Medulla oblongata (tissue), 1 donor: ENCODE results near the gene IGFLR1.
A peak's percentile ranks its signal among the peaks of the same experiment; 100 is the strongest.
"Not testable (repeated sequence)": the region's sequence is repeated elsewhere in the genome, so short reads cannot be mapped to it uniquely, and the experiment has no call there.

ENCODE experiments used
- DNase-seq: peaks from one replicate; pipeline ENCODE4 v3.0.0-alpha.2; 2015; ENCODE audit errors: extremely low spot score

The IGFLR1 gene

DNA sequence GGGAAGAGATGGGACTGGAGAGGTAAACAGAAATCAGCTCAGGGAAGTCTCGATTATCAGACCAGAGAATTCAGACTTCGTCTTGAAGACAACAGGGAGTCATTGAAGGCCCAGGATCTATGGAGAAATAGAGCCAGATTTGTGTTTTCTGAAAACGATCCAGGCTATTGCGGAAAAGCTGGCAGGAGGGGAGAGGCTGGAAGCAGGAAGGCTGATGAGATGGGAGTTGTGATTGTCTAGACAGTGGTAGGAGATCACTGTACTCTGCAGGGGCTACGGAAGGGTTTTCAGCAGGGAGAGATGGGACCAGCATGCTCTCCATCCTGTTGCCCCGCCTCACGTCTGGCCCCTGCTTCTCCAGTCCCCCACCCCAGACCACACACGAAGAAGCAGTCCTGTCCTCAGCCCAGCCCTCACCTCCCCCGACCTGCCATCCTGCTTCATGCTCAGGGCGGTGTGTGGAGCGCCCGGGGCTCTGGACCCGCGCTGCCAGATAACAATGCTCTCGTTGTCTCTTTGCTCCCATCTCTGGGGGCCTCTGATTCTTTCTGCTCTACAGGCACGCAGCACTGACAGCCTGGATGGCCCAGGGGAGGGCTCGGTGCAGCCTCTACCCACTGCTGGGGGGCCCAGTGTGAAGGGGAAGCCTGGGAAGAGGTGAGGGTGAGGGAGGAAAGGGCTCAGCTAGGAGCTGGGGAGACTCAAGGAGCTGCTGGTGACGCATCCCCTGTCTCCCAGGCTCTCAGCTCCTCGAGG lies 35.0 kb upstream of the IGFLR1 start:
- DNase-seq = peak; percentile 67

GRCh38 chr19:35776102-35776788 lies 34.0 kb upstream of the IGFLR1 start:
- DNase-seq = peak; percentile 24

DNA sequence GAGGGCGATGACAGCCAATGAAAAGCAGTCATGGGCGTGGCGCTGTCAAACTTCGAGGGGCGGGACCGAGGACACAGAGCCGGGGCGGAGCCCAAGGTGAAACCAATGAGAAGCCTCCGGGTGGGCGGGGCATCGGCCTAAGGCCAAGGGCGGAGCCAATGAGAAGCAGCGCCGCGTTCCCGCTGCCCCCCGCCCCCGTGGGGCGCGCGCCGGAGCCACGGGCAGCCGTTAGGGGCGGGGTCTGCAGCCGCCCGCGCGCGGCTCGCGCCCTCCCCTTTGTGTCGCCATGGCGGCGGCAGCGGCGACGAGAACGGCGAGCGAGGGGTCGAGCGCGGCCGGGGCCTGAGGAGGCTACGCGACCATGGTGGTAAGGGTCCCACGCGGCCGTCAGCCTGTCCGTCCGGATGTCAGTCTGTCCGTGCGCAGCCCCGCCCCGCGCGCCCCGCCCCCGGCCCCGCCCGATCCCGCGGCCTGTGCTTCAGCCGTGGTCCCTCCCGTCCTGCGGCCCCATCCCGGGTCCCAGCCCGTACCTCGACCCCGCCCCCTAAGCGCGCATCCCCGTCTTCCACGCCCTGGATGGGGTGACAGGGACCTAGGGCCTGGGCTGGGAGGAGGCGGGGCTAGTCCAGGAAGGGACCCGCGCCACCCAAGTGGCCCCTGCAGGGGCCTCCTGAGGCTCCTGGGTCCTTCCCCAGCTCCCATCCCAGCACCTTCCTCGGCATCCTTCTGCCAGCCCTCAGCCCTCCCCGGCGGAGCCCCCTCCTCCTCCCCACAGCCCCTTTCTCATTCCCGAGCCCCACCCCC lies 33.2 kb upstream of the IGFLR1 start, which contains the start of gene ARHGAP33:
TSS of gene ARHGAP33 (plus strand) at position 267 of the 804 bp plus-strand sequence. CDS start at position 362, 95 bp downstream.
- DNase-seq = peak; percentile 99

- DNase-seq = no peak
These were observed 32.7 kb upstream of the IGFLR1 start for GRCh38 chr19:35775046-35775297.

DNA sequence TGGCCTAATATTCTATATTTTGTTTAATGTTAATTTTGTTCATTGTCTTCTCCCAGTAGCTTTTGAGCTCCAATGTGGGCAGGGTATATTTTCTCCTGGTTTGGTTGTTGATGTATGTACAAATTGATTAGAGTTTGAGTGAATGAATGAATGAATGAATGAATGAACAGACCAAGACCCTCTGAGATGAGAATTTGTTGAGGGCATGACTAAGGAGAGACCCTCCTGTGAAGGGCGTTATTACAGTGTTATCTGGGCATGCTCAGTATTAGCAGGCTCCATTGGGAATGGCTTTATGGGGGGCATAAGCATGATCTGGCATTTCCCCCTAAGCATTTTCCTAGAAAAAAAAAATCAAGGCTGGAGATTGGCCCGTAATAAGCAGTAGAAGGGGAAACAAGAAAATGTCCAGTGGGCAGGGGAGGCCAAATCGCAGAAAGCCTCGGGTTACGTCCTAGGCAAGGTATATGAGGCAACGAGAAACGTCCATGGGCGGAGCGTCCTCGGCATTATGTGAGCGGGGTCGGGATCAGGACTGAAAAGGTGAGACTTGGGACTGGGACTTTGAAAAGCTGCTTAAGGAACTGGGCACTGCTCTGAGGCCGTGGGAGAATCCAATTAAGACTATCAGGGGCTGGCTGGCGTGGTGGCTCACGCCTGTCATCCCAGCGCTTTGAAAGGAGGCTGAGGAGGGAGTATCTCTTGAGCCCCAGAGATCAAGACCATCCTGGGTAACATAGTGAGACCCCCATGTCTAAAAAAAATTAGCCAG lies 32.2 kb upstream of the IGFLR1 start:
- DNase-seq = no peak

GRCh38 chr19:35773020-35773806 lies 31.0 kb upstream of the IGFLR1 start:
- no peak for DNase-seq

DNA sequence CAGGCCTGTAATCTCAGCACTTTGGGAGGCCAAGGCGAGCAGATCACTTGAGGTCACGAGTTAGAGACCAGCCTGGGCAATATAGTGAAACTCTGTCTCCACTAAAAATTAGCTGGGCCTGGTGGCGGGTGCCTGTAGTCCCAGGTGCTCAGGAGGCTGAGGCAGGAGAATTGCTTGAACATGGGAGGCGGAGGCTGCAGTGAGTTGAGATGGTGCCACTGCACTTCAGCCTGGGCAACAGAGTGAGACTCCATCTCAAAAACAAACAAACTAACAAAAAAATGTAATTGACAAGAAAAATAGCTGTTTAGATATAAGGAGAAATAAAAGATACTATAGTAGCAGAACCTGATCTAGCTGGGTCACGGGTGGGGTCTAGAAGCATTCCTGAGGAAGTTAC lies 30.1 kb upstream of the IGFLR1 start:
- not testable (repeated sequence) for DNase-seq

DNA sequence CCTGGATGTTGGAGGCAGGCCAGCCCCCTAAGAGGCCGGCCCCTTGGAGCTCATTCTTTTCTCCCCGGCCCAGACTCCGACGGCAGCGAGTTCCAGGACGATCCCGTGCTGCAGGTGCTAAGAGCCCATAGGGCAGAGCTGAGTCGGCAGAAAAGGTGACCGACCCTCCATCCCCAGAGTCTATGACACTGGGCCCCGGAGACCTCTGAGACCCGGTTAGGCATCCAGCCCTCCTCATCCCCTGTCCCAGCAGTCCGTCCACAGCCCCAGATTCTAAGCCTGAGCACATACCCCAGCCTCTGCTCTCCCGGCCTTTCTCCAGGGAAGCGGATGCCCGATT lies 25.8 kb upstream of the IGFLR1 start:
- DNase-seq = no peak

DNA sequence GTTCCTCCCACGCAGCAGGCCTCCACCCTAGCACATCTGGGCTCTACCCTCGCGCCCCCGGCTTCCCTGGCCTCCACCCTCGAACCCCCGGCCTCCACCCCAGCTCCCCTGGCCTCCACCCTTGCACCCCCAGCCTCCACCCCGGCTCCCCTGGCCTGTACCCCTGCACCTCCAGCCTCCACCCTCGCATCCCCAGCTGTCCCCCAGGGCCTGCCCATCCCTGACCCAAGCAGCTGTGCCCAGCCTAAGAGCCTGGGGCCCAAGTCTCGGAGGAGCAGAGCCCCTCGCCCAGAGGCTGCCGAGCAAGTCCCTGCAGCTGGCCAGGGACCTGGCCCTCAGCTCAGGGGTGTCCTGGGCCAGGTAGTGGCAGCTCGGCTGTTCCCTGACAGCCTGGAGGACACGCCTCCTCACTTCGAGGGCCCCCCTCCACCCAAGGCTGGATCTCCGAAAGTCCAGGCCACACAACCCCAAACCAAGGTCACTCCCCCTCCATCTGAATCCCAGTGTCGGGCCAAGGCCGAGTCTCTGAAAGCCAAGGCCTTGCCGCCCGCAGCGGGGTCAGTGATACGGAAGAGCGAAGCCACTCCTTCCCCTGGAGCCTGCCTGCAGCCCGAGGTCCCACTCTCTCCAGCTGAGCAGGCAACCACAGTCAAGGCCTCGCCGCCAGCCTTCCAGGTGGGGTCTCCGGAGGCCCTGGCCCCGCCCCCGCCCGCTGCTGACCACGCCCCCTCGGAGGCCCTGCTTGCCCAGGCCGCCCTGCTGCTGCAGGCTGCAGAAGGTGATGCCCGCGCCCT lies 25.2 kb upstream of the IGFLR1 start:
- no peak for DNase-seq

DNA sequence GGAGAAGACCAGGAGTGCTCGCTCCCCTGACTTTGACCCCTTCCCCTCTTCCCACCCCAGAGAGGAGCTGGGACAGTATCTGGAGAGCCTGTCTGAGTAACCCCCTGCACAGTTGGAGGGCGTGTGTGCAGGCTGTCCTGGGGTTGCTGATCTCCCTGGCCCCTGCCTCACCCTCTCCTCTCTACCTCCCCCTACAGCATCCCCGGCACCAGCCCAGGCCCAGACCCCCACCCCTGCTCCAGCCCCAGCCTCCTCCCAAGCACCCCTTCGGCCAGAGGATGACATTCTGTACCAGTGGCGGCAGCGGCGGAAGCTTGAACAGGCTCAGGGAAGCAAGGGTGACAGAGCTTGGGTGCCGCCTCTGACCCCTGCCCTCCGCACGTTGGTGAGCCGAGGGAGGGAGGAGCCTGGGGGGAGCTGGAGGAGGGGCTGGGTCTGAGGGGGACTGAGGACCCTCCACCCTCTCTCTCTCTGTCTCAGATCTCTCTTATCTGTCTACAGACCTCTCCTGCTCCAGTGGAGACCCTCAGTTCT lies 24.4 kb upstream of the IGFLR1 start:
- no peak for DNase-seq

DNA sequence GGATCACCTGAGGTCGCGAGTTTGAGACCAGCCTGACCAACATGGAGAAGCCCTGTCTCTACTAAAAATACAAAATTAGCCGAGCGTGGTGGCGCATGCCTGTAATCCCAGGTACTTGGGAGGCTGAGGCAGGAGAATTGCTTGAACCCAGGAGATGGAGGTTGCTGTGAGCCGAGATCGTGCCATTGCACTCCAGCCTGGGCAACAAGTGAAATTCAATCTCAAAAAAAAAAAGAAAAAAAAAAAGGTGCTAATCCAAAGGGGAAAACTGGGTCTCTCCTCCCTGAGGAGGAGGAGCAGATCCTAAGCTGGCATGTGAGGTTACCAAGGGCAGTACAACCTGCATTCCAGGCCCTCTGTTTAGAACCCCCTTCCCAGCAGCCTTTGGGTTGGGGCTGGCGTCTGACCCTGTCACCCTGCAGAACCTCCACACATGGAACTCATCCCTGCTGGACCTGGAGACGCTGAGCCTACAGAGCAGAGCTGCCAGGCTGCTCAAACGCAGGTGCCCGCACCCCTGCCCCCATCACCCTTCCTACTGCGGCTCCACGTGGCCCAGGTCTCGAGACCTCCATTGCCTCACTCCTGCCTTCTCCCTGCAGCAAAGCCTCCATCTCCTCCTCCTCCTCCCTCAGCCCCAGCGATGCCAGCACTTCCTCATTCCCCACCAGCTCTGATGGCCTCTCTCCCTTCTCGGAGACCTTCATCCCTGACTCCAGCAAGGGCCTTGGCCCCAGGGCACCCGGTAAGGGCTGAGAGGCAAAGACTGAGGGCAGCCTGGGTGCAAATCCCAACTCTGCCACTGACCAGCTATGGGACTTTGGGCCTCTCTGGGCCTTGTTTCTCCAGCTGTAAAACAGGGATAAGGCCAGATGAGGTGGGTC lies 22.4 kb upstream of the IGFLR1 start:
- DNase-seq = no peak

- no peak for DNase-seq
These were observed 18.6 kb upstream of the IGFLR1 start for GRCh38 chr19:35760711-35761349.

DNA sequence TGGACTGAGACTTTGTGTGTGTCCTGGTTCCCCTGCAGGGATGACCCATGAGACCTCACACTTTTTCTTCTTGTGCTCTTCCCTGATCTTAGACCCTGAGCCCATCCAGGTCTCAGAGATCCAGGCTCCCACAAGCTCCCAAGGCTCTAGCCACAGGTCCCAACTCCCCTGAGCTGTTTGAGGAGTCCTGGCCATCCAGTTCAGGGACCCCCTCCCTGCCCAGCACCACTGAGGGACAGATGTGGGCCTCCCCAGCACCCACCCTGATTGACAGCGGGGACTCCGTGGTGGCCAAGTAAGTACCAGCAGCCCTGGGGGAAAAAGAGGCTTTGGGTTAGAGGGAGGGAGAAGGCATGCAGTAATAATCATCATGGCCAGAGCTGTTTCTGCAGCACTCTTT lies 17.4 kb upstream of the IGFLR1 start:
- DNase-seq = no peak

GRCh38 chr19:35757749-35758608 lies 15.7 kb upstream of the IGFLR1 start, which contains the start of gene PROSER3:
Gene PROSER3 (plus strand): TSS chr19:35758176. CDS start chr19:35758216, 40 bp downstream.
- DNase-seq = peak; percentile 100

DNA sequence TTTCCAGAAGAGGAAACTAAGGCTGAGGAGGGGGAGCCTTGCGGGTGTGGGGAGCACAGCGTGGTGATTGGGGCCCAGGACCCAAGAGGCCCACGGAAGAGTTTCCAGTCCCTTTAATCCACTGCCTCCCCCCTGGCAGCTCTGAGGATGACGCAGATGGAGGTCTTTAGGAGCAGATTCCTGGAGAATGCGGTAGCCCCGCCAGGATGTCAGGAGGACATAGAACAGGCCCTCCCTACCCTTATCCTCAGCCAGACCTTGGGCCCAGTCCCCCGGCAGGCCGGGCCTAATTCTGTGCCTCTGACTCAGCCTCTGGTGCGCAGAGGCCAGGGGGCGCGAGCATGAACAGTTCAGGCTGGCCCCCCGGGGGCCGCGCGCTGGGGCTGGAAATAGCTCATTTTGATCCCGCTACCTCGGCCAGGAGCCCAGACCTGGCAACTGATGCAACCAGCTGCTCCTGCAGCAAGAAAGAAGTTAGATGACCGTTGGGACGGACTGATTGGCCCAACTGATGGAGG lies 15.0 kb upstream of the IGFLR1 start:
- DNase-seq = peak; percentile 66

DNA sequence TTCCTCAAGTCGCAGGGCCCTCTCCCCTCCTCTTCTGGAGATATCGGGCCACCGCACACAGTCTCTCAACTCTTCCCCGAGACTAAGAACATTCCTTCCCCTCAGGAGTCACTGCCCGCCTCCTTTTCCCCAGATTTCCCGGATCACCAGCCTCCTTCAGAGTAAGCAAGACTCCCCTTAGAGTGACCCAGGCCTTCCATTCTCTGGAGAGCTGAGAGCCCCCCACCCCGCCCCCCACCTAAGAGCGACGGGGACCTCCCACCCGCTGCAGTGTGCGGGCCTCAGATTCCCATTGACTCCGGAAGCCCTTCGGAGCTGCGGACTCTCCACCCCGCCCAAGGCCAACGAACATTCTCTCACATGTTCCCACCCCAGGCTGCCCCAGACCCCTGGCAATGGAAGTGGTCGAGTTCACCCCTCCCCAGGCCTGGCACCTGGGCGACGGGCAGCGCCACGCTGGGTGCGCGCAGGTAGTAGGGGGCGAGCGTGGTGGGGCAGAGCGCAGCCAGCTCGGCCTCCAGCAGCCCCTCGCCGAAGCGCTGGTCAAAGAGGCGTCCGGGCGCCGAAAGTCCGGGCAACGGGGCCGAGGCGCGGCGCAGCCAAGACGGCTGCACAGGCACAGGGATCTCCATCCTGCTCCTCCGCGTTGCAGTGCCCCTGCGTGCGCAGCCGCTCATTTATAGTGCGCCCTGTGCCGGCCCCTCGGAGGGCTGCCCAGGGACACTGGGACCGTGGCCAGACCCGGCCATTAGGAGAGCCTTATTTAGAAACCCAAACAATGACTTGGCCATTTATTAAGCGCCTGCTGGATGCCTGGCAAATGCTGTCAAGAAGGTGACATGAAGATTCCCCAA lies 14.4 kb upstream of the IGFLR1 start, which contains the start of gene HSPB6:
TSS of gene HSPB6 (minus strand) at position 653 of the 854 bp plus-strand sequence. CDS start at position 632, 21 bp downstream.
- DNase-seq = peak; percentile 48
